ENCODE measurements around the gene ARHGAP42.

DNA sequence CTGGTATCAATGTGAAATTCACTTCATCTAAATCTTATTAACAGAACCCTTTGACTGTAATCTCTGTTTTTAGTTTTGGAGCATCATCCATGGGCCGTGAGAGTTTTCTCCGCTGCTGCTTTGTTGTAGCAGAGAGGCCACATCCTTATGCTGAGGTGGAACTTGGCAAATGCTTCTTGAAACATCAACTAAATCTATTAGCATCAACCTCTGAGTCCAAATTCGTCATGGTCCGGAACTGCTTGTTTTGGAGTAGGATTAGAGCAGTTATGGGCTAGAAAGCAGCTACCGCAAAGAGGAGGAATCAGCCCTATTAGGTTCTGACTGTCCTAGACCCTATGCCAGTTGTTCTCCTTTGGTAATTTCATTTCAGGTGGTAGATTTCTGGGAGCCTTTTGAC, 324.8 kb downstream of the ARHGAP42 start:
- TF ChIP-seq TSHZ2 (CRISPR knock-in tag; IDR thresholded peaks at IDR 0.05) (no peak), ARNTL (CRISPR knock-in tag; IDR thresholded peaks at IDR 0.05; ENCODE audit: borderline replicate concordance, low read depth) (no peak), PATZ1 (CRISPR knock-in tag; IDR thresholded peaks at IDR 0.05; ENCODE audit: borderline replicate concordance) (no peak)
